AG04450 (cell line): Measurements from ENCODE around the gene ZDHHC13. TPM values are rescaled to one million over a fixed set of nuclear protein-coding genes. Genes with fewer than 3 reads are reported as not detected.

ENCODE experiments used
- CTCF ChIA-PET: fragments of 300-600, 350-600 bp; formaldehyde crosslinking; extraction: SDS; loops from one replicate; lab custom pipeline; 2022; ENCODE audit warnings: antibody characterized with exemption, inconsistent platforms; lab: Charles Lee
- POLR2A ChIA-PET: fragments of 350-600 bp; formaldehyde crosslinking; extraction: SDS; loops from one replicate; lab custom pipeline; 2021; ENCODE audit warnings: antibody characterized with exemption, inconsistent platforms; lab: Yijun Ruan, JAX
- DNase-seq: peaks from one replicate; pipeline ENCODE4 v3.0.0-alpha.2; 2011; ENCODE audit warnings: low read depth, low spot score
- H3K27ac ChIP-seq: one replicate; pipeline ENCODE4 v1.5.1; 2012; ENCODE audit warnings: low read depth, low read length, control low read depth
- H3K27me3 ChIP-seq: one replicate; pipeline ENCODE4 v1.6.0; 2012; ENCODE audit warnings: low read length; ENCODE audit not compliant: control insufficient read depth, insufficient read depth
- H3K4me3 ChIP-seq: 2 replicates; pipeline ENCODE4 v1.5.1; 2011; ENCODE audit warnings: mild to moderate bottlenecking, low read depth, low read length, control low read depth
- H3K9me3 ChIP-seq: 2 replicates; pipeline ENCODE4 v1.5.1; 2012; ENCODE audit warnings: low read length; ENCODE audit not compliant: control insufficient read depth, insufficient read depth
- CTCF ChIP-seq: IDR thresholded peaks from 2 replicates; pipeline ENCODE4 v1.5.1; 2011; ENCODE audit warnings: low read depth, low read length, control low read depth, inconsistent platforms
- polyA plus RNA-seq: library from polyadenylated mRNA; depleted of rRNA; stranded (reverse); fragments of >200 nt; gene quantifications from 2 replicates; pipeline ENCODE4 v1.2.3, GENCODE V29; 2011

ZDHHC13 gene
- polyA plus RNA-seq, 1 experiment: 15.4 TPM

- Histone ChIP-seq H3K27ac (no peak overlapping the region), H3K27me3 (peaks cover 11% of the 10 kb centered on the region), H3K4me3 (no peak overlapping the region), H3K9me3 (no peaks in the 10 kb centered on the region)
- TF ChIP-seq CTCF: no peak
- CTCF ChIA-PET: interaction anchor here (1.7 kb wide), 1 partner anchor 139 kb away, joined by 5 read pairs; no protein-coding TSS in a partner anchor
- POLR2A ChIA-PET: no interaction called here
- no peak for DNase-seq
These were observed 92.8 kb downstream of the ZDHHC13 start for GRCh38 chr11:19209617-19210370.

GRCh38 chr11:19216021-19216420 lies 99.1 kb downstream of the ZDHHC13 start:
- no peak for TF ChIP-seq CTCF
- no peak for DNase-seq
- H3K9me3 ChIP-seq: no peaks in the 10 kb centered on the region
- POLR2A ChIA-PET: no interaction called here
- peaks cover 14% of the 10 kb centered on the region for H3K27me3 ChIP-seq
- CTCF ChIA-PET: no interaction called here
- no peak overlapping the region for H3K4me3 ChIP-seq
- H3K27ac ChIP-seq: no peak overlapping the region

GRCh38 chr11:19216709-19217374 lies 99.9 kb downstream of the ZDHHC13 start:
- TF ChIP-seq CTCF: no peak
- ChIA-PET CTCF (no interaction called here), POLR2A (no interaction called here)
- H3K27me3 ChIP-seq: peaks cover 14% of the 10 kb centered on the region
- no peak for DNase-seq
- H3K27ac ChIP-seq: no peak overlapping the region
- no peaks in the 10 kb centered on the region for H3K9me3 ChIP-seq
- H3K4me3 ChIP-seq: no peak overlapping the region

GRCh38 chr11:19218216-19218615 lies 101.2 kb downstream of the ZDHHC13 start:
- no peak overlapping the region for H3K4me3 ChIP-seq
- ChIA-PET CTCF (no interaction called here), POLR2A (no interaction called here)
- DNase-seq: no peak
- no peak for TF ChIP-seq CTCF
- no peaks in the 10 kb centered on the region for H3K9me3 ChIP-seq
- H3K27me3 ChIP-seq: peaks cover 14% of the 10 kb centered on the region
- no peak overlapping the region for H3K27ac ChIP-seq
